ENCODE data around the gene TMEM123.

Gene TMEM123

GRCh38 chr11:102494216-102494615 is 41.7 kb upstream of the TMEM123 start:
- DNase-seq (no peak), ATAC-seq (ENCODE audit: insufficient read depth, low read depth) (no peak)
- Histone ChIP-seq H3K4me2 (ENCODE audit: insufficient read depth, low read length) (no peak overlapping the region), H3K27ac (ENCODE audit: low read length) (no peak overlapping the region), H4K20me1 (ENCODE audit: insufficient read depth, low read length) (no peaks in the 10 kb centered on the region), H3K9ac (ENCODE audit: low read depth, low read length) (no peak overlapping the region), H3K79me2 (ENCODE audit: insufficient read depth, low read length) (no peaks in the 10 kb centered on the region), H3K9me3 (ENCODE audit: insufficient read depth, low read length, severe bottlenecking) (no peaks in the 10 kb centered on the region), H3K36me3 (ENCODE audit: insufficient read depth, low read length) (no peaks in the 10 kb centered on the region), H3K4me3 (ENCODE audit: low read depth in 1 of 2, low read length in 2 of 2) (no peak overlapping the region), H3K4me1 (ENCODE audit: insufficient read depth, low read length) (no peaks in the 10 kb centered on the region), H2AFZ (ENCODE audit: low read depth, low read length) (no peak overlapping the region), H3K27me3 (ENCODE audit: insufficient read depth, low read length, poor library complexity) (peaks cover 10% of the 10 kb centered on the region)
- TF ChIP-seq CTCF (IDR thresholded peaks at IDR 0.05; ENCODE audit: borderline replicate concordance, extremely low read depth, low read length, poor library complexity, severe bottlenecking), result no peak
- no peak for TF ChIP-seq EZH2 (IDR thresholded peaks at IDR 0.05; ENCODE audit: borderline replicate concordance, low read depth, low read length, severe bottlenecking)

GRCh38 chr11:102493524-102493923 is 41.0 kb upstream of the TMEM123 start:
- DNase-seq (no peak), ATAC-seq (ENCODE audit: insufficient read depth, low read depth) (no peak)
- Histone ChIP-seq H2AFZ (ENCODE audit: low read depth, low read length) (no peak overlapping the region), H3K79me2 (ENCODE audit: insufficient read depth, low read length) (no peaks in the 10 kb centered on the region), H3K4me1 (ENCODE audit: insufficient read depth, low read length) (no peaks in the 10 kb centered on the region), H3K27ac (ENCODE audit: low read length) (no peak overlapping the region), H3K9me3 (ENCODE audit: insufficient read depth, low read length, severe bottlenecking) (no peaks in the 10 kb centered on the region), H3K4me2 (ENCODE audit: insufficient read depth, low read length) (no peak overlapping the region), H3K27me3 (ENCODE audit: insufficient read depth, low read length, poor library complexity) (peaks cover 5% of the 10 kb centered on the region), H3K9ac (ENCODE audit: low read depth, low read length) (no peak overlapping the region), H4K20me1 (ENCODE audit: insufficient read depth, low read length) (no peaks in the 10 kb centered on the region), H3K4me3 (ENCODE audit: low read depth in 1 of 2, low read length in 2 of 2) (no peak overlapping the region), H3K36me3 (ENCODE audit: insufficient read depth, low read length) (no peaks in the 10 kb centered on the region)
- no peak for TF ChIP-seq EZH2 (IDR thresholded peaks at IDR 0.05; ENCODE audit: borderline replicate concordance, low read depth, low read length, severe bottlenecking)
- no peak for TF ChIP-seq CTCF (IDR thresholded peaks at IDR 0.05; ENCODE audit: borderline replicate concordance, extremely low read depth, low read length, poor library complexity, severe bottlenecking)

GRCh38 chr11:102491969-102492368 is 39.4 kb upstream of the TMEM123 start:
- Histone ChIP-seq H3K27ac (ENCODE audit: low read length) (no peak overlapping the region), H3K4me1 (ENCODE audit: insufficient read depth, low read length) (no peaks in the 10 kb centered on the region), H4K20me1 (ENCODE audit: insufficient read depth, low read length) (no peaks in the 10 kb centered on the region), H3K4me2 (ENCODE audit: insufficient read depth, low read length) (no peak overlapping the region), H3K36me3 (ENCODE audit: insufficient read depth, low read length) (no peaks in the 10 kb centered on the region), H3K9me3 (ENCODE audit: insufficient read depth, low read length, severe bottlenecking) (no peaks in the 10 kb centered on the region), H3K79me2 (ENCODE audit: insufficient read depth, low read length) (no peaks in the 10 kb centered on the region), H2AFZ (ENCODE audit: low read depth, low read length) (no peak overlapping the region), H3K4me3 (ENCODE audit: low read depth in 1 of 2, low read length in 2 of 2) (no peak overlapping the region), H3K27me3 (ENCODE audit: insufficient read depth, low read length, poor library complexity) (no peaks in the 10 kb centered on the region), H3K9ac (ENCODE audit: low read depth, low read length) (no peak overlapping the region)
- DNase-seq, result no peak
- TF ChIP-seq CTCF (IDR thresholded peaks at IDR 0.05; ENCODE audit: borderline replicate concordance, extremely low read depth, low read length, poor library complexity, severe bottlenecking), result no peak
- no peak for TF ChIP-seq EZH2 (IDR thresholded peaks at IDR 0.05; ENCODE audit: borderline replicate concordance, low read depth, low read length, severe bottlenecking)
- no peak for ATAC-seq (ENCODE audit: insufficient read depth, low read depth)

Measured in DND-41 (cell line).